Measurements from ENCODE around the gene HTATSF1.

The HTATSF1 gene

GRCh38 chrX:136497556-136498052, at the start of gene HTATSF1:
TSS of gene HTATSF1 (plus strand) at chrX:136497592. CDS start at chrX:136497685, 93 bp downstream.
- DNase-seq (no peak), ATAC-seq (replicated peaks) (peak; percentile 12 to 15)
- peak within 1 kb of the TSS; percentile 93 for H3K27ac Mint-ChIP-seq
- no peaks in the 10 kb centered on the region for H3K36me3 Mint-ChIP-seq
- H3K4me1 Mint-ChIP-seq: no peaks in the 10 kb centered on the region
- peak within 1 kb of the TSS; percentile 83 to 88 for H3K4me3 Mint-ChIP-seq
- no peaks in the 10 kb centered on the region for H3K27me3 Mint-ChIP-seq
- no peaks in the 10 kb centered on the region for H3K9me3 Mint-ChIP-seq

GRCh38 chrX:136447968-136448367, 49.4 kb upstream of the HTATSF1 start:
- H3K36me3 Mint-ChIP-seq: no peaks in the 10 kb centered on the region
- H3K4me1 Mint-ChIP-seq: no peaks in the 10 kb centered on the region
- no peak for DNase-seq
- no peaks in the 10 kb centered on the region for H3K27me3 Mint-ChIP-seq
- no peak for ATAC-seq (replicated peaks)
- no peak overlapping the region for H3K27ac Mint-ChIP-seq
- H3K4me3 Mint-ChIP-seq: no peak overlapping the region
- no peaks in the 10 kb centered on the region for H3K9me3 Mint-ChIP-seq

GRCh38 chrX:136450050-136450830, 47.2 kb upstream of the HTATSF1 start:
- no peak for ATAC-seq (replicated peaks)
- Mint-ChIP-seq H3K27me3 (no peaks in the 10 kb centered on the region), H3K27ac (no peak overlapping the region), H3K9me3 (no peaks in the 10 kb centered on the region), H3K4me1 (no peaks in the 10 kb centered on the region), H3K36me3 (no peaks in the 10 kb centered on the region), H3K4me3 (no peak overlapping the region)
- DNase-seq: no peak

GRCh38 chrX:136452614-136453013, 44.8 kb upstream of the HTATSF1 start:
- Mint-ChIP-seq H3K27me3 (no peaks in the 10 kb centered on the region), H3K36me3 (no peaks in the 10 kb centered on the region), H3K4me1 (no peaks in the 10 kb centered on the region), H3K9me3 (no peaks in the 10 kb centered on the region), H3K4me3 (no peak overlapping the region), H3K27ac (no peak overlapping the region)
- DNase-seq (no peak), ATAC-seq (replicated peaks) (no peak)

- DNase-seq (no peak), ATAC-seq (replicated peaks) (no peak)
- Mint-ChIP-seq H3K4me1 (no peaks in the 10 kb centered on the region), H3K36me3 (no peaks in the 10 kb centered on the region), H3K27me3 (no peaks in the 10 kb centered on the region), H3K27ac (no peak overlapping the region), H3K9me3 (no peaks in the 10 kb centered on the region), H3K4me3 (no peak overlapping the region)
Measured at GRCh38 chrX:136453114-136453513, 44.3 kb upstream of the HTATSF1 start.

- no peaks in the 10 kb centered on the region for H3K4me1 Mint-ChIP-seq
- no peaks in the 10 kb centered on the region for H3K9me3 Mint-ChIP-seq
- no peak overlapping the region for H3K27ac Mint-ChIP-seq
- no peaks in the 10 kb centered on the region for H3K27me3 Mint-ChIP-seq
- DNase-seq: no peak
- no peak for ATAC-seq (replicated peaks)
- H3K4me3 Mint-ChIP-seq: no peak overlapping the region
- H3K36me3 Mint-ChIP-seq: no peaks in the 10 kb centered on the region
Measured at GRCh38 chrX:136453771-136454170, 43.6 kb upstream of the HTATSF1 start.

- no peaks in the 10 kb centered on the region for H3K9me3 Mint-ChIP-seq
- no peak for ATAC-seq (replicated peaks)
- H3K27ac Mint-ChIP-seq: no peak overlapping the region
- no peak overlapping the region for H3K4me3 Mint-ChIP-seq
- no peaks in the 10 kb centered on the region for H3K27me3 Mint-ChIP-seq
- H3K36me3 Mint-ChIP-seq: no peaks in the 10 kb centered on the region
- H3K4me1 Mint-ChIP-seq: no peaks in the 10 kb centered on the region
- no peak for DNase-seq
Measured at GRCh38 chrX:136456133-136456532, 41.3 kb upstream of the HTATSF1 start.

- Mint-ChIP-seq H3K9me3 (no peaks in the 10 kb centered on the region), H3K4me1 (no peaks in the 10 kb centered on the region), H3K4me3 (no peak overlapping the region), H3K36me3 (no peaks in the 10 kb centered on the region), H3K27me3 (no peaks in the 10 kb centered on the region), H3K27ac (no peak overlapping the region)
- ATAC-seq (replicated peaks) (no peak), DNase-seq (no peak)
Measured at GRCh38 chrX:136457303-136457917, 40.0 kb upstream of the HTATSF1 start.

- Mint-ChIP-seq H3K27me3 (no peaks in the 10 kb centered on the region), H3K27ac (no peak overlapping the region), H3K9me3 (no peaks in the 10 kb centered on the region)
Measured at GRCh38 chrX:136464589-136464988, 32.8 kb upstream of the HTATSF1 start.

GRCh38 chrX:136467303-136467702, 30.1 kb upstream of the HTATSF1 start:
- H3K36me3 Mint-ChIP-seq: no peaks in the 10 kb centered on the region
- H3K4me1 Mint-ChIP-seq: no peaks in the 10 kb centered on the region
- H3K27ac Mint-ChIP-seq: no peak overlapping the region
- H3K4me3 Mint-ChIP-seq: no peak overlapping the region
- DNase-seq (no peak), ATAC-seq (replicated peaks) (no peak)
- H3K9me3 Mint-ChIP-seq: no peaks in the 10 kb centered on the region
- H3K27me3 Mint-ChIP-seq: no peaks in the 10 kb centered on the region

More at GRCh38 chrX:136464589-136464988, 32.8 kb upstream of the HTATSF1 start:
- Mint-ChIP-seq H3K4me1 (no peaks in the 10 kb centered on the region), H3K36me3 (no peaks in the 10 kb centered on the region), H3K4me3 (no peak overlapping the region)
- ATAC-seq (replicated peaks) (no peak), DNase-seq (no peak)

GRCh38 chrX:136468391-136469103, 28.8 kb upstream of the HTATSF1 start:
- no peaks in the 10 kb centered on the region for H3K4me1 Mint-ChIP-seq
- no peak for ATAC-seq (replicated peaks)
- no peak for DNase-seq
- H3K4me3 Mint-ChIP-seq: no peak overlapping the region
- H3K27ac Mint-ChIP-seq: no peak overlapping the region
- no peaks in the 10 kb centered on the region for H3K27me3 Mint-ChIP-seq
- no peaks in the 10 kb centered on the region for H3K9me3 Mint-ChIP-seq
- H3K36me3 Mint-ChIP-seq: no peaks in the 10 kb centered on the region

GRCh38 chrX:136473663-136474062, 23.7 kb upstream of the HTATSF1 start:
- H3K36me3 Mint-ChIP-seq: no peaks in the 10 kb centered on the region
- H3K4me3 Mint-ChIP-seq: no peak overlapping the region
- no peaks in the 10 kb centered on the region for H3K27me3 Mint-ChIP-seq
- ATAC-seq (replicated peaks): no peak
- H3K27ac Mint-ChIP-seq: no peak overlapping the region
- no peaks in the 10 kb centered on the region for H3K9me3 Mint-ChIP-seq
- H3K4me1 Mint-ChIP-seq: no peaks in the 10 kb centered on the region
- no peak for DNase-seq

GRCh38 chrX:136475236-136475635, 22.2 kb upstream of the HTATSF1 start:
- H3K36me3 Mint-ChIP-seq: no peaks in the 10 kb centered on the region
- DNase-seq (no peak), ATAC-seq (replicated peaks) (no peak)
- H3K27me3 Mint-ChIP-seq: no peaks in the 10 kb centered on the region
- H3K27ac Mint-ChIP-seq: peak overlapping the region; percentile 21
- H3K4me1 Mint-ChIP-seq: no peaks in the 10 kb centered on the region
- H3K4me3 Mint-ChIP-seq: no peak overlapping the region
- H3K9me3 Mint-ChIP-seq: no peaks in the 10 kb centered on the region

- Mint-ChIP-seq H3K27ac (no peak overlapping the region), H3K4me1 (no peaks in the 10 kb centered on the region), H3K4me3 (no peak overlapping the region), H3K27me3 (no peaks in the 10 kb centered on the region), H3K9me3 (no peaks in the 10 kb centered on the region), H3K36me3 (no peaks in the 10 kb centered on the region)
- ATAC-seq (replicated peaks): no peak
- DNase-seq: no peak
Measured at GRCh38 chrX:136476501-136476900, 20.9 kb upstream of the HTATSF1 start.

- H3K27ac Mint-ChIP-seq: no peak overlapping the region
- H3K27me3 Mint-ChIP-seq: no peaks in the 10 kb centered on the region
- no peak overlapping the region for H3K4me3 Mint-ChIP-seq
- H3K4me1 Mint-ChIP-seq: no peaks in the 10 kb centered on the region
- no peaks in the 10 kb centered on the region for H3K9me3 Mint-ChIP-seq
- ATAC-seq (replicated peaks): no peak
- DNase-seq: no peak
- no peaks in the 10 kb centered on the region for H3K36me3 Mint-ChIP-seq
Measured at GRCh38 chrX:136477026-136477425, 20.4 kb upstream of the HTATSF1 start.

Measured in stimulated activated naive B cell treated with anti-CD40 and anti-IgM and Interleukin-4, amounts not matched to agents 10 μg/mL and 1 μg/mL and 100 μg/mL, for 72 hours (primary cell).